HepG2 (cell line): Measurements from ENCODE around the gene COL9A3. TPM values are rescaled to one million over a fixed set of nuclear protein-coding genes. Genes with fewer than 3 reads are reported as not detected.

Source experiments
- CC2D1A ChIP-seq: sonication (generic); formaldehyde crosslinking; IDR thresholded peaks from 2 replicates; pipeline ENCODE4 v1.8.1; 2023; ENCODE audit warnings: mild to moderate bottlenecking, missing genetic modification reagents
- ELF3 ChIP-seq: IDR thresholded peaks from 2 replicates; pipeline ENCODE4 v1.6.1; 2016; ENCODE audit warnings: missing genetic modification reagents, missing compliant biosample characterization
- FOXJ3 ChIP-seq: sonication (generic); formaldehyde crosslinking; IDR thresholded peaks from 2 replicates; pipeline ENCODE4 v1.4.0; 2020; ENCODE audit warnings: missing genetic modification reagents, mild to moderate bottlenecking, borderline replicate concordance
- GABPB1 ChIP-seq: IDR thresholded peaks from 2 replicates; pipeline ENCODE4 v1.6.1; 2016; ENCODE audit warnings: mild to moderate bottlenecking, missing genetic modification reagents, moderate library complexity, missing compliant biosample characterization
- HES4 ChIP-seq: sonication (generic); formaldehyde crosslinking; IDR thresholded peaks from 2 replicates; pipeline ENCODE4 v1.9.0; 2021; ENCODE audit warnings: mild to moderate bottlenecking, missing genetic modification reagents, borderline replicate concordance
- LCORL ChIP-seq, 2 experiments: fragments of 450-650 bp in 1 of 2; sonication (generic) in 1 of 2; formaldehyde crosslinking in 1 of 2; IDR thresholded peaks; 2 replicates each; pipeline versions ENCODE4 v1.5.0 to v1.6.1; 2017 to 2020; ENCODE audit warnings: antibody characterized with exemption in 1 of 2, missing genetic modification reagents in 1 of 2
- MYC ChIP-seq: sonication (generic); formaldehyde crosslinking; IDR thresholded peaks from 2 replicates; pipeline ENCODE4 v1.9.0; 2021; ENCODE audit warnings: missing genetic modification reagents, borderline replicate concordance
- NR2F6 ChIP-seq, 2 experiments: IDR thresholded peaks; 2 replicates each; pipeline ENCODE4 v1.6.1; 2016; ENCODE audit warnings: antibody characterized with exemption in 1 of 2, mild to moderate bottlenecking in 1 of 2
- NR3C1 ChIP-seq: sonication (generic); formaldehyde crosslinking; IDR thresholded peaks from 2 replicates; pipeline ENCODE4 v1.4.0; 2020; ENCODE audit warnings: missing genetic modification reagents
- PRMT3 ChIP-seq: sonication (generic); formaldehyde crosslinking; IDR thresholded peaks from 2 replicates; pipeline ENCODE4 v1.8.1; 2022; ENCODE audit warnings: low read depth, mild to moderate bottlenecking, moderate library complexity, missing genetic modification reagents, borderline replicate concordance
- SMAD9 ChIP-seq: sonication (generic); formaldehyde crosslinking; IDR thresholded peaks from 2 replicates; pipeline ENCODE4 v1.5.1; 2020; ENCODE audit warnings: mild to moderate bottlenecking, missing genetic modification reagents
- TRIM24 ChIP-seq: sonication (generic); formaldehyde crosslinking; IDR thresholded peaks from 2 replicates; pipeline ENCODE4 v1.8.0; 2022; ENCODE audit warnings: mild to moderate bottlenecking, missing genetic modification reagents
- ZKSCAN1 ChIP-seq: fragments of 150-350 bp; IDR thresholded peaks from 2 replicates; pipeline ENCODE4 v1.6.1; 2014; ENCODE audit warnings: low read length
- ZNF264 ChIP-seq: sonication (generic); formaldehyde crosslinking; IDR thresholded peaks from 2 replicates; pipeline ENCODE4 v1.4.0; 2020; ENCODE audit warnings: missing genetic modification reagents
- ZNF777 ChIP-seq: sonication (generic); formaldehyde crosslinking; IDR thresholded peaks from 2 replicates; pipeline ENCODE4 v1.4.0; 2020; ENCODE audit warnings: missing genetic modification reagents
- ZNF781 ChIP-seq: sonication (generic); formaldehyde crosslinking; IDR thresholded peaks from 2 replicates; pipeline ENCODE4 v1.5.1; 2020; ENCODE audit warnings: borderline replicate concordance, mild to moderate bottlenecking, missing genetic modification reagents; ENCODE audit errors: not compliant biosample characterization
- ZNF891 ChIP-seq: sonication (generic); formaldehyde crosslinking; IDR thresholded peaks from 2 replicates; pipeline ENCODE4 v1.5.0; 2020; ENCODE audit warnings: mild to moderate bottlenecking, missing genetic modification reagents
- polyA plus RNA-seq, 8 experiments: library from polyadenylated mRNA; depleted of rRNA in 3 of 8; stranded (reverse) in 7 of 8; unstranded in 1 of 8; fragments of >200 nt; fragmentation: Illumina TruSeq in 4 of 8; extraction: Trizol in 4 of 8; gene quantifications; 2 replicates each; pipeline versions ENCODE4 v1.2.1 to v1.2.3, GENCODE V29; 2011 to 2016; ENCODE audit warnings: low read depth in 4 of 8, missing spikeins in 1 of 8, mixed read lengths in 1 of 8; ENCODE audit not compliant: insufficient read depth in 1 of 8
- total RNA-seq, 5 experiments: library from RNA; depleted of rRNA; stranded (reverse); fragments of >200 nt; fragmentation: Illumina TruSeq; extraction: Trizol; gene quantifications; 2 replicates each; pipeline ENCODE4 v1.2.3, GENCODE V29; 2016; ENCODE audit warnings: low read depth in 1 of 5
- TF ChIP-seq, protein P1 (sequence below): sonication (generic); formaldehyde crosslinking; conservative IDR thresholded peaks from 2 replicates; pipeline ENCODE4 v1.8.1; 2023; ENCODE audit warnings: missing genetic modification reagents
- TF ChIP-seq, protein P2 (sequence below): sonication (generic); formaldehyde crosslinking; IDR thresholded peaks from 2 replicates; pipeline ENCODE4 v1.4.0; 2020; ENCODE audit warnings: missing genetic modification reagents, borderline replicate concordance
- TF ChIP-seq, protein P3 (sequence below): IDR thresholded peaks from 2 replicates; pipeline ENCODE4 v1.6.1; 2018; ENCODE audit warnings: missing genetic modification reagents, mild to moderate bottlenecking, missing compliant biosample characterization
- TF ChIP-seq, protein P4 (sequence below): sonication (generic); formaldehyde crosslinking; IDR thresholded peaks from 2 replicates; pipeline ENCODE4 v1.4.0; 2020; ENCODE audit warnings: missing genetic modification reagents

Gene COL9A3
- total and polyA plus RNA-seq, 2 of the 13 experiments (the other 11 are each of a cell fraction or from before 2014, with no cell fraction given), result 155 to 204 TPM

DNA sequence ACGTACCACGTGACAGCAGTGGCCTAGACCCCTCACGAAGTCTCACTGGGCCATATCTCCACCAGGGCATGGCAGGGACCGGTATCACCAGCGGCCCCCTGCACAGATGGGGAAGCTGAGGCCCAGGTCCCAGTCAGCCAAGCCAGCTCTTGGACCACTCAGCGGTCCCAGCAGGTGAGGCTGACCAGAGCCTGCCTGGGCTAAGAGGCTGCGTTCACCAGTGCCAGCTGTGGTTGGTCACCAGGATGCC is 23.2 kb upstream of the COL9A3 start (continued):
- TF ChIP-seq, protein P1, sequence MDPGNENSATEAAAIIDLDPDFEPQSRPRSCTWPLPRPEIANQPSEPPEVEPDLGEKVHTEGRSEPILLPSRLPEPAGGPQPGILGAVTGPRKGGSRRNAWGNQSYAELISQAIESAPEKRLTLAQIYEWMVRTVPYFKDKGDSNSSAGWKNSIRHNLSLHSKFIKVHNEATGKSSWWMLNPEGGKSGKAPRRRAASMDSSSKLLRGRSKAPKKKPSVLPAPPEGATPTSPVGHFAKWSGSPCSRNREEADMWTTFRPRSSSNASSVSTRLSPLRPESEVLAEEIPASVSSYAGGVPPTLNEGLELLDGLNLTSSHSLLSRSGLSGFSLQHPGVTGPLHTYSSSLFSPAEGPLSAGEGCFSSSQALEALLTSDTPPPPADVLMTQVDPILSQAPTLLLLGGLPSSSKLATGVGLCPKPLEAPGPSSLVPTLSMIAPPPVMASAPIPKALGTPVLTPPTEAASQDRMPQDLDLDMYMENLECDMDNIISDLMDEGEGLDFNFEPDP (CRISPR knock-in tag), result peak; percentile 92; the same call in 1 of the 2 replicates
- TF ChIP-seq NR3C1 (no peak), FOXJ3 (CRISPR knock-in tag) (no peak), SMAD9 (CRISPR knock-in tag) (no peak), ZNF264 (CRISPR knock-in tag) (no peak; the same call in 1 of the 2 replicates), MYC (peak; percentile 68; the same call in 1 of the 2 replicates), GABPB1 (no peak), ZNF781 (CRISPR knock-in tag) (peak; percentile 85), LCORL (IDR thresholded peaks at IDR 0.05) (no peak), LCORL (CRISPR knock-in tag; IDR thresholded peaks at IDR 0.05) (peak; percentile 39; the same call in 1 of the 2 replicates), TRIM24 (CRISPR knock-in tag) (no peak), HES4 (no peak), NR2F6 (IDR thresholded peaks at IDR 0.05) (no peak), NR2F6 (CRISPR knock-in tag; IDR thresholded peaks at IDR 0.05) (no peak), ZNF891 (CRISPR knock-in tag) (no peak; the same call in 1 of the 2 replicates), PRMT3 (CRISPR knock-in tag) (no peak), ZNF777 (CRISPR knock-in tag) (no peak), ELF3 (CRISPR knock-in tag) (no peak), CC2D1A (no peak), ZKSCAN1 (no peak; the same call in 1 of the 2 replicates)
- TF ChIP-seq, protein P2, sequence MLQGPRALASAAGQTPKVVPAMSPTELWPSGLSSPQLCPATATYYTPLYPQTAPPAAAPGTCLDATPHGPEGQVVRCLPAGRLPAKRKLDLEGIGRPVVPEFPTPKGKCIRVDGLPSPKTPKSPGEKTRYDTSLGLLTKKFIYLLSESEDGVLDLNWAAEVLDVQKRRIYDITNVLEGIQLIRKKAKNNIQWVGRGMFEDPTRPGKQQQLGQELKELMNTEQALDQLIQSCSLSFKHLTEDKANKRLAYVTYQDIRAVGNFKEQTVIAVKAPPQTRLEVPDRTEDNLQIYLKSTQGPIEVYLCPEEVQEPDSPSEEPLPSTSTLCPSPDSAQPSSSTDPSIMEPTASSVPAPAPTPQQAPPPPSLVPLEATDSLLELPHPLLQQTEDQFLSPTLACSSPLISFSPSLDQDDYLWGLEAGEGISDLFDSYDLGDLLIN (CRISPR knock-in tag), result peak; percentile 77; the same call in 1 of the 2 replicates
- TF ChIP-seq, protein P3, sequence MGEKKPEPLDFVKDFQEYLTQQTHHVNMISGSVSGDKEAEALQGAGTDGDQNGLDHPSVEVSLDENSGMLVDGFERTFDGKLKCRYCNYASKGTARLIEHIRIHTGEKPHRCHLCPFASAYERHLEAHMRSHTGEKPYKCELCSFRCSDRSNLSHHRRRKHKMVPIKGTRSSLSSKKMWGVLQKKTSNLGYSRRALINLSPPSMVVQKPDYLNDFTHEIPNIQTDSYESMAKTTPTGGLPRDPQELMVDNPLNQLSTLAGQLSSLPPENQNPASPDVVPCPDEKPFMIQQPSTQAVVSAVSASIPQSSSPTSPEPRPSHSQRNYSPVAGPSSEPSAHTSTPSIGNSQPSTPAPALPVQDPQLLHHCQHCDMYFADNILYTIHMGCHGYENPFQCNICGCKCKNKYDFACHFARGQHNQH (CRISPR knock-in tag), result 0 out of 2 replicates have a peak, but pooled peaks have one; percentile 23
- TF ChIP-seq, protein P4, sequence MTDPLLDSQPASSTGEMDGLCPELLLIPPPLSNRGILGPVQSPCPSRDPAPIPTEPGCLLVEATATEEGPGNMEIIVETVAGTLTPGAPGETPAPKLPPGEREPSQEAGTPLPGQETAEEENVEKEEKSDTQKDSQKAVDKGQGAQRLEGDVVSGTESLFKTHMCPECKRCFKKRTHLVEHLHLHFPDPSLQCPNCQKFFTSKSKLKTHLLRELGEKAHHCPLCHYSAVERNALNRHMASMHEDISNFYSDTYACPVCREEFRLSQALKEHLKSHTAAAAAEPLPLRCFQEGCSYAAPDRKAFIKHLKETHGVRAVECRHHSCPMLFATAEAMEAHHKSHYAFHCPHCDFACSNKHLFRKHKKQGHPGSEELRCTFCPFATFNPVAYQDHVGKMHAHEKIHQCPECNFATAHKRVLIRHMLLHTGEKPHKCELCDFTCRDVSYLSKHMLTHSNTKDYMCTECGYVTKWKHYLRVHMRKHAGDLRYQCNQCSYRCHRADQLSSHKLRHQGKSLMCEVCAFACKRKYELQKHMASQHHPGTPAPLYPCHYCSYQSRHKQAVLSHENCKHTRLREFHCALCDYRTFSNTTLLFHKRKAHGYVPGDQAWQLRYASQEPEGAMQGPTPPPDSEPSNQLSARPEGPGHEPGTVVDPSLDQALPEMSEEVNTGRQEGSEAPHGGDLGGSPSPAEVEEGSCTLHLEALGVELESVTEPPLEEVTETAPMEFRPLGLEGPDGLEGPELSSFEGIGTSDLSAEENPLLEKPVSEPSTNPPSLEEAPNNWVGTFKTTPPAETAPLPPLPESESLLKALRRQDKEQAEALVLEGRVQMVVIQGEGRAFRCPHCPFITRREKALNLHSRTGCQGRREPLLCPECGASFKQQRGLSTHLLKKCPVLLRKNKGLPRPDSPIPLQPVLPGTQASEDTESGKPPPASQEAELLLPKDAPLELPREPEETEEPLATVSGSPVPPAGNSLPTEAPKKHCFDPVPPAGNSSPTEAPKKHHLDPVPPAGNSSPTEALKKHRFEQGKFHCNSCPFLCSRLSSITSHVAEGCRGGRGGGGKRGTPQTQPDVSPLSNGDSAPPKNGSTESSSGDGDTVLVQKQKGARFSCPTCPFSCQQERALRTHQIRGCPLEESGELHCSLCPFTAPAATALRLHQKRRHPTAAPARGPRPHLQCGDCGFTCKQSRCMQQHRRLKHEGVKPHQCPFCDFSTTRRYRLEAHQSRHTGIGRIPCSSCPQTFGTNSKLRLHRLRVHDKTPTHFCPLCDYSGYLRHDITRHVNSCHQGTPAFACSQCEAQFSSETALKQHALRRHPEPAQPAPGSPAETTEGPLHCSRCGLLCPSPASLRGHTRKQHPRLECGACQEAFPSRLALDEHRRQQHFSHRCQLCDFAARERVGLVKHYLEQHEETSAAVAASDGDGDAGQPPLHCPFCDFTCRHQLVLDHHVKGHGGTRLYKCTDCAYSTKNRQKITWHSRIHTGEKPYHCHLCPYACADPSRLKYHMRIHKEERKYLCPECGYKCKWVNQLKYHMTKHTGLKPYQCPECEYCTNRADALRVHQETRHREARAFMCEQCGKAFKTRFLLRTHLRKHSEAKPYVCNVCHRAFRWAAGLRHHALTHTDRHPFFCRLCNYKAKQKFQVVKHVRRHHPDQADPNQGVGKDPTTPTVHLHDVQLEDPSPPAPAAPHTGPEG, result 0 out of 2 replicates have a peak, but pooled peaks have one; percentile 31
